GM10266 (cell line): ENCODE data around the gene CDK9.

Experiments used
- DNase-seq: peaks from one replicate; pipeline ENCODE4 v3.0.0; 2012; ENCODE audit errors: extremely low spot score
- TF ChIP-seq, protein P1 (sequence below): IDR thresholded peaks from 2 replicates; pipeline ENCODE4 v1.5.1; 2012; ENCODE audit warnings: mild to moderate bottlenecking, low read depth; ENCODE audit not compliant: control insufficient read depth, insufficient read depth; ENCODE audit errors: missing control alignments

CDK9 gene

DNA sequence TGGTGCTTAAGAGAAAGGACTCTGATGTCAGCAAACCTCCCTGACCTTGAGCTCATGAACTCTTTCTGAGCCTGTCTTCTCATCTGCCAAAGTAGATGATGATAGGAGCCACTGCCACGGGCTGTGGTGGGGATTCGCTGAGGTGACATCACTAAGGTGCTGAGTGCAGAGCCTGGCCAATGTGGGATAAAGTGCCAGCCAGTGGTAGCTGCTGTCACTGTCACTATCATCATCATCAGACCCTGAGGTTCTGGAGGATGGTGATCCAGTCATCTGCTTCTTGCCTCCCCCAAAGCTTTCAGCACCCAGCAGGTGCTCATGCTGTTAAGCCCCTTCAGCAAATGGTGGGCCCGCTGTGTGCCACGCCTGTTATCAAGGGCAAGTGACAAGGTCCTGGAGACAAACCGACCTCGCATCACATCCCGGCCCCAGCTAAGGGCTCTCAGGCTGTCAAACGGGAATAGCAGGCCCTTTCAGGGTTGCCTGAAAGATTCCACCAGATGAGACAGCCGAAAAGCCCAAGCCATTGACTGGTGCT, 23.2 kb downstream of the CDK9 start:
- TF ChIP-seq, protein P1, sequence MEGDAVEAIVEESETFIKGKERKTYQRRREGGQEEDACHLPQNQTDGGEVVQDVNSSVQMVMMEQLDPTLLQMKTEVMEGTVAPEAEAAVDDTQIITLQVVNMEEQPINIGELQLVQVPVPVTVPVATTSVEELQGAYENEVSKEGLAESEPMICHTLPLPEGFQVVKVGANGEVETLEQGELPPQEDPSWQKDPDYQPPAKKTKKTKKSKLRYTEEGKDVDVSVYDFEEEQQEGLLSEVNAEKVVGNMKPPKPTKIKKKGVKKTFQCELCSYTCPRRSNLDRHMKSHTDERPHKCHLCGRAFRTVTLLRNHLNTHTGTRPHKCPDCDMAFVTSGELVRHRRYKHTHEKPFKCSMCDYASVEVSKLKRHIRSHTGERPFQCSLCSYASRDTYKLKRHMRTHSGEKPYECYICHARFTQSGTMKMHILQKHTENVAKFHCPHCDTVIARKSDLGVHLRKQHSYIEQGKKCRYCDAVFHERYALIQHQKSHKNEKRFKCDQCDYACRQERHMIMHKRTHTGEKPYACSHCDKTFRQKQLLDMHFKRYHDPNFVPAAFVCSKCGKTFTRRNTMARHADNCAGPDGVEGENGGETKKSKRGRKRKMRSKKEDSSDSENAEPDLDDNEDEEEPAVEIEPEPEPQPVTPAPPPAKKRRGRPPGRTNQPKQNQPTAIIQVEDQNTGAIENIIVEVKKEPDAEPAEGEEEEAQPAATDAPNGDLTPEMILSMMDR = no peak
- DNase-seq = no peak

DNA sequence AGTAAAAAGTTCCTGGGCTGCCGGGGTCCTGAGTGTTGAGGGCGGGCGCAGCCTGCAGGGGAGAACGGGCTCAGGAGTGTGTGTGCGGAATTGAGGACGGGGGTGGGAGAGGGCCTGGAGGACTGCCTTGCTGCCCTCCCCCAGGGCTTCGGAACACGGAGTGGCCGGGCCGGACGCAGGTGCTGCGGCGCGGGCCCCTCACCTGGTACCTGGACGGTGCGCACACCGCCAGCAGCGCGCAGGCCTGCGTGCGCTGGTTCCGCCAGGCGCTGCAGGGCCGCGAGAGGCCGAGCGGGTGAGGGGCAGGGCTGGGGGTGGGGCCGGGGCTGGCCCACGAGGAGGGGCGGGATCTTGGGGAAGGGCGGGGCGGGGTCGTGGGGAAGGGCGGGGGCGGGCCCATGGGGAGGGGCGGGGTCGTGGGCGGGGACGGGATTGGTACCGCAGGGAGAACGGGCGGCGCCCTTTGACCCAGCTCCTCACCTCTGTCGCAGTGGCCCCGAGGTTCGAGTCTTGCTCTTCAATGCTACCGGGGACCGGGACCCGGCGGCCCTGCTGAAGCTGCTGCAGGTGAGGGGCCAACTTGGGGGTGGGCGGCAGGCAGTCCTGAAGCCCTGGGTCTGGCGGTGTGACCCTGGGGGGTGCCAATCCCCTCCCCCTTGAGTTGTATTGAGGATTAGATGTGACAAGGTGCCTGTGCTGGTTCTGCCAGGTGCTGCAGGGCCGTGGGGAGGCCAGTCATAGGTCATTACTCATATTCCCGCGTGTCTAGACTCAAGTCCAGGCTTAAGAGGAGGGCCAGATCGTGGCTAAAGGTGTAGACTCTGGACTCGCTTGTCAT, 23.9 kb downstream of the CDK9 start:
- TF ChIP-seq, protein P1 = no peak
- no peak for DNase-seq

DNA sequence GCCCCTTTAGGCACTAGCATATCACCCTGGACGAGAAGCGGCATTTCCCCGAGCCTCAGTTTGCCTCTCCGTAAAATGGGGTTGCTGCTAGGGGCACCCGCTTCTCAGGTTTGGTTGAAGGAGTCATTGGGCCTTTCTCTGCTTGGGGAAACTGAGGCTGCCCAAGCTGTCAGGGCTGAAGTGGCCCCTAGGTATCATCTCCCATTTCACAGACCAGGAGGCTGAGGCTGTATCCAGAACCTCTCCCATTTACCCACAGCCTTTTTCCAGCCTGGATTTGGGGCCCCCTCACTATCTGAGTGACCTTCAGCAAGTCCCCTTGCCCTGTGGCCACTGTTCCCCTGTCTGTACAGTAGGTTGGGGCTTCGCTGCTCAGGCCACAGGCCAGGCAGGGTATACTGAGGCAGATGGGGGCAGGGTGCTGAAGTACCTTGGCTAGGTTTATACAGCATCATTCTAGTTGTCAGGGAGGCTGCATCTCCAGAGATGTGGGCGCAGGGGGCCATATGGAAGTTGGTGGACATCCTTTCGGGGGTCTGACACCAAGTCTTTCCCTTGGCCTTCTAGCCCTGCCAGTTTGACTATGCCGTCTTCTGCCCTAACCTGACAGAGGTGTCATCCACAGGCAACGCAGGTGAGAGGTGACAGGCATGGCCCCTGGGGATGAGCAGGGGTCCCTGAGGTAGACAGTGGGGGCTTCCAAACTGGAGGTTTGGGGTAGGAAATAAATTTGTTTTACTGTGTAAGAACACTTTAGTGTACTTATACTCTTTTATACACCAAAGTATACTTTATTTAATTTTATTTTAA, 24.7 kb downstream of the CDK9 start:
- no peak for DNase-seq
- TF ChIP-seq, protein P1 = no peak

DNA sequence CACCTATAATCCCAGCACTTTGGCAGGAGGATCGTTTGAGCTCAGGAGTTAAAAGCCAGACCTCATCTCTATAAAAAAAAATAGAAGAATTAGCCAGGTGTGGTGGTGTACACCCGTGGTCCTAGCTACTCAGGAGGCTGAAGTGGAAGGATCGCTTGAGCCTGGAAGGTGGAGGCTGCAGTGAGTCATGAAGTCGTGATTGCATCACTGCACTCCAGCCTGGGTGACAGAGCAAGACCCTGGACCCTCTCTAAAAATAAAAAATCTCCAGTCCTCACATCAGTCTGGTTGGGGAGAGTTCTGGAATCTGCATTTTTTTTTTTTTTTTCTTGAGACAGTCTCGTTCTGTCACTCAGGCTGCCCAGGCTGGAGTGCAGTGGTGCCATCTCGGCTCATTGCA, 26.2 kb downstream of the CDK9 start:
- TF ChIP-seq, protein P1 = no peak
- no peak for DNase-seq

DNA sequence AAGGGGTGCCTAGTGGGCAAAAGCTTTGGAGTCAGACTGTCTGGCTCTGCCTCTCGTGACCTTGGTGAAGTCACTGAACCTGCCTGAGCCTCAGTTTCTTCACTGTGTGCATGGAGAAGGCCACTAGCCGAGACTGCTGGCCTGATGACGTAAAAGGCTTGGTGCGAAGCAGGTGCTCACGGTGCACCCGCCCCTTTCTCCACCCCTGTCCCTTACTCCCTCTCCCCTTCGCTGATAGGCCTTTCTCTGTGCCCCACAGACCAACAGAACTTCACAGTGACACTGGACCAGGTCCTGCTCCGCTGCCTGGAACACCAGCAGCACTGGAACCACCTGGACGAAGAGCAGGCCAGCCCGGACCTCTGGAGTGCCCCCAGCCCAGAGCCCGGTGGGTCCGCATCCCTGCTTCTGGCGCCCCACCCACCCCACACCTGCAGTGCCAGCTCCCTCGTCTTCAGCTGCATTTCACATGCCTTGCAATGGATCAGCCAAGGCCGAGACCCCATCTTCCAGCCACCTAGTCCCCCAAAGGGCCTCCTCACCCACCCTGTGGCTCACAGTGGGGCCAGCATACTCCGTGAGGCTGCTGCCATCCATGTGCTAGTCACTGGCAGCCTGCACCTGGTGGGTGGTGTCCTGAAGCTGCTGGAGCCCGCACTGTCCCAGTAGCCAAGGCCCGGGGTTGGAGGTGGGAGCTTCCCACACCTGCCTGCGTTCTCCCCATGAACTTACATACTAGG, 27.3 kb downstream of the CDK9 start:
- TF ChIP-seq, protein P1 = no peak
- no peak for DNase-seq

DNA sequence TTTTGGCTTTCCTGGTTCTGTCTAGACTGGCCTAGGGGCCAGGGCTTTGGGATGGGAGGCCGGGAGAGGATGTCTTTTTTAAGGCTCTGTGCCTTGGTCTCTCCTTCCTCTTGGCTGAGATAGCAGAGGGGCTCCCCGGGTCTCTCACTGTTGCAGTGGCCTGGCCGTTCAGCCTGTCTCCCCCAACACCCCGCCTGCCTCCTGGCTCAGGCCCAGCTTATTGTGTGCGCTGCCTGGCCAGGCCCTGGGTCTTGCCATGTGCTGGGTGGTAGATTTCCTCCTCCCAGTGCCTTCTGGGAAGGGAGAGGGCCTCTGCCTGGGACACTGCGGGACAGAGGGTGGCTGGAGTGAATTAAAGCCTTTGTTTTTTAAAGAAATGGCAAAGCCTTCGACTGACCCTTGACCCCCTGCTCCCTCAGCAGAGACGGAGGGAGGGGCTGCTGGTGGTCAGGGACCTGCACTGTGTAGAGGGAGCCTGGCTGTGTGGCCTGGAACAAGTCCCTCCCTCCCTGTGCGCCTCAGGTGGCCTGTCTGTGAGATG, 27.9 kb downstream of the CDK9 start:
- no peak for DNase-seq
- TF ChIP-seq, protein P1 = no peak
